H9 (cell line): ENCODE data around the gene HMCN1. TPM values are rescaled to one million over a fixed set of nuclear protein-coding genes. Genes with fewer than 3 reads are reported as not detected.

Experiments used
- DNase-seq: peaks from one replicate; pipeline ENCODE4 v3.0.0-alpha.2; 2017
- H2AFZ ChIP-seq: one replicate; pipeline ENCODE4 v1.6.1; 2013; ENCODE audit warnings: mild to moderate bottlenecking, low read length, control low read depth, moderate library complexity
- H2AK5ac ChIP-seq: 2 replicates; pipeline ENCODE4 v1.6.1; 2013; ENCODE audit warnings: low read length, control low read depth, mixed read lengths; ENCODE audit not compliant: insufficient read length
- H2BK120ac ChIP-seq: one replicate; pipeline ENCODE4 v1.6.1; 2013; ENCODE audit warnings: low read depth, mild to moderate bottlenecking, low read length, control low read depth, inconsistent platforms; ENCODE audit not compliant: poor library complexity, severe bottlenecking
- H2BK12ac ChIP-seq: 2 replicates; pipeline ENCODE4 v1.6.1; 2013; ENCODE audit warnings: low read length, control low read depth, mixed read lengths, low read depth; ENCODE audit not compliant: insufficient read length
- H2BK15ac ChIP-seq: 2 replicates; pipeline ENCODE4 v1.6.1; 2013; ENCODE audit warnings: low read depth, low read length, control low read depth
- H2BK20ac ChIP-seq: one replicate; pipeline ENCODE4 v1.6.1; 2013; ENCODE audit warnings: low read depth, mild to moderate bottlenecking, low read length, control low read depth, inconsistent platforms; ENCODE audit not compliant: poor library complexity, severe bottlenecking
- H2BK5ac ChIP-seq: 2 replicates; pipeline ENCODE4 v1.6.1; 2013; ENCODE audit warnings: low read length, control low read depth, mixed read lengths; ENCODE audit not compliant: insufficient read length
- H3K14ac ChIP-seq: 2 replicates; pipeline ENCODE4 v1.6.1; 2013; ENCODE audit warnings: low read length, control low read depth; ENCODE audit not compliant: insufficient read depth
- H3K18ac ChIP-seq: 2 replicates; pipeline ENCODE4 v1.6.1; 2013; ENCODE audit warnings: low read depth, mild to moderate bottlenecking, mixed read lengths, low read length, control low read depth; ENCODE audit not compliant: insufficient read length
- H3K23ac ChIP-seq: 2 replicates; pipeline ENCODE4 v1.6.1; 2013; ENCODE audit warnings: low read length, control low read depth, mixed read lengths, low read depth; ENCODE audit not compliant: insufficient read length
- H3K23me2 ChIP-seq: 2 replicates; pipeline ENCODE4 v1.6.1; 2013; ENCODE audit warnings: low read depth, mild to moderate bottlenecking, mixed read lengths, low read length, control low read depth; ENCODE audit not compliant: insufficient read length, poor library complexity, severe bottlenecking
- H3K27ac ChIP-seq: 2 replicates; pipeline ENCODE4 v1.5.1; 2013; ENCODE audit warnings: low read length, control low read depth, mixed read lengths, low read depth; ENCODE audit not compliant: insufficient read length
- H3K27me3 ChIP-seq: 2 replicates; pipeline ENCODE4 v1.6.1; 2013; ENCODE audit warnings: low read length, control low read depth, inconsistent platforms; ENCODE audit not compliant: insufficient read depth
- H3K4ac ChIP-seq: 2 replicates; pipeline ENCODE4 v1.6.1; 2013; ENCODE audit warnings: low read depth, mild to moderate bottlenecking, control low read depth, inconsistent platforms, low read length, moderate library complexity
- H3K4me1 ChIP-seq: 2 replicates; pipeline ENCODE4 v1.6.1; 2013; ENCODE audit warnings: low read length, control low read depth, inconsistent platforms; ENCODE audit not compliant: insufficient read depth
- H3K4me2 ChIP-seq: 2 replicates; pipeline ENCODE4 v1.6.1; 2013; ENCODE audit warnings: low read length, control low read depth, mixed read lengths; ENCODE audit not compliant: insufficient read length, insufficient read depth
- H3K56ac ChIP-seq: 2 replicates; pipeline ENCODE4 v1.6.1; 2013; ENCODE audit warnings: low read depth, mild to moderate bottlenecking, mixed read lengths, low read length, control low read depth; ENCODE audit not compliant: insufficient read length
- H3K79me1 ChIP-seq: 2 replicates; pipeline ENCODE4 v1.6.1; 2013; ENCODE audit warnings: low read depth, mild to moderate bottlenecking, moderate library complexity, low read length, control low read depth, inconsistent platforms; ENCODE audit not compliant: insufficient read depth, poor library complexity, severe bottlenecking
- H3K79me2 ChIP-seq: 2 replicates; pipeline ENCODE4 v1.6.1; 2013; ENCODE audit warnings: low read length, control low read depth, inconsistent platforms; ENCODE audit not compliant: insufficient read depth
- H3K9ac ChIP-seq: 2 replicates; pipeline ENCODE4 v1.6.1; 2013; ENCODE audit warnings: low read length, control low read depth, mixed read lengths; ENCODE audit not compliant: insufficient read length; ENCODE audit errors: extremely low read depth
- H3K9me3 ChIP-seq: one replicate; pipeline ENCODE4 v1.6.1; 2013; ENCODE audit warnings: low read depth, low read length, inconsistent platforms; ENCODE audit not compliant: control insufficient read depth
- H3T11ph ChIP-seq: one replicate; pipeline ENCODE4 v1.6.1; 2013; ENCODE audit warnings: mild to moderate bottlenecking, low read length, control low read depth, inconsistent platforms
- H4K20me1 ChIP-seq: one replicate; pipeline ENCODE4 v1.6.1; 2013; ENCODE audit not compliant: control insufficient read depth, insufficient read length, insufficient read depth
- H4K5ac ChIP-seq: 2 replicates; pipeline ENCODE4 v1.6.1; 2013; ENCODE audit warnings: low read depth, mild to moderate bottlenecking, mixed read lengths, low read length, control low read depth; ENCODE audit not compliant: insufficient read length
- H4K8ac ChIP-seq: replicated peaks from 2 replicates; pipeline ENCODE4 v1.6.1; 2013; ENCODE audit warnings: low read length, control low read depth, mixed read lengths, low read depth; ENCODE audit not compliant: insufficient read length
- H4K91ac ChIP-seq: 2 replicates; pipeline ENCODE4 v1.6.1; 2013; ENCODE audit warnings: low read depth, mild to moderate bottlenecking, moderate library complexity, mixed read lengths, low read length, control low read depth; ENCODE audit not compliant: insufficient read length
- H3K27ac Mint-ChIP-seq, 3 experiments: 2 replicates in 2 of 3; 3 replicates in 1 of 3; pipeline ENCODE4 v1.8.0; 2020 to 2021; ENCODE audit warnings: mixed read lengths in 3 of 3, mild to moderate bottlenecking in 1 of 3, moderate library complexity in 1 of 3
- H3K27me3 Mint-ChIP-seq: 2 replicates; pipeline ENCODE4 v1.8.0; 2021; ENCODE audit warnings: low read depth, mild to moderate bottlenecking, moderate library complexity, mixed read lengths
- H3K36me3 Mint-ChIP-seq, 3 experiments: 2 replicates in 2 of 3; 3 replicates in 1 of 3; pipeline ENCODE4 v1.8.0; 2020 to 2021; ENCODE audit warnings: low read depth in 3 of 3, mixed read lengths in 3 of 3; ENCODE audit not compliant: insufficient read depth in 1 of 3
- H3K4me1 Mint-ChIP-seq, 2 experiments: 2 replicates each; pipeline ENCODE4 v1.8.0; 2020; ENCODE audit warnings: mixed read lengths in 2 of 2
- H3K4me3 Mint-ChIP-seq, 2 experiments: 2 replicates in 1 of 2; 3 replicates in 1 of 2; pipeline ENCODE4 v1.8.0; 2020 to 2021; ENCODE audit warnings: mild to moderate bottlenecking in 2 of 2, mixed read lengths in 2 of 2, moderate library complexity in 1 of 2
- H3K9me3 Mint-ChIP-seq, 2 experiments: 2 replicates in 1 of 2; 3 replicates in 1 of 2; pipeline ENCODE4 v1.8.0; 2020; ENCODE audit warnings: mild to moderate bottlenecking in 2 of 2, mixed read lengths in 2 of 2, moderate library complexity in 1 of 2
- WGBS: extraction: QIAGEN DNeasy Blood & Tissue Kit; methylation state at CpG from one replicate; pipeline ENCODE4 v1.1.7; 2013; ENCODE audit warnings: missing lambda C conversion rate, low lambda C conversion rate, mixed read lengths; ENCODE audit not compliant: insufficient read length; ENCODE audit errors: extremely low coverage; 5-methylcytosine and 5-hydroxymethylcytosine counted together
- total RNA-seq: library from RNA; stranded (reverse); gene quantifications from 2 replicates; pipeline ENCODE4 v1.2.1, GENCODE V29; 2021
- TF ChIP-seq, protein P1 (sequence below): fragments of 200-600 bp; sonication (generic); conservative IDR thresholded peaks from 3 replicates; pipeline ENCODE4 v1.8.0; 2021; ENCODE audit warnings: antibody characterized with exemption, mild to moderate bottlenecking

The HMCN1 gene
- total RNA-seq, 1 experiment from 2014 or later: 3.3 TPM

DNA sequence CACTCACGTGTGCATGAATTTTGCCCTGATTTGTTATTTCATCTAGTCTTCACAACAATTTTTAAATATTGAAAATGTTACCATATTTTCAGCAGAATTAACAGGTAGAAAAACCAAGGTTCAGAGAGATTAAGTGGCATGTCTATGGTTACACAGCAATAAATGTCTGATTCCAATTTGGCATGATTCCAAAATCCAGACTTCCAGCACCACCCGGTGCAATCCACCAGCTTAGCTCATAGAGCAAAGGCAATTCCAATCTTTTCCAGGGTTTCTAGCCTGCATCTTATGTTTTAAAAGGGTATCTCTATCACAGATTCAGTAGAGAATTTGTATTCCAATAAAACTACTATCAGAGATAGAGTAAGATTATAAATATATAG, 479.0 kb downstream of the HMCN1 start:
- no peak overlapping the region for H2AFZ ChIP-seq
- no peak overlapping the region for H4K91ac ChIP-seq
- H3K4ac ChIP-seq: no peak overlapping the region
- H3K56ac ChIP-seq: no peak overlapping the region
- H3K4me2 ChIP-seq: no peak overlapping the region
- H3K23me2 ChIP-seq: no peaks in the 10 kb centered on the region
- H3K23ac ChIP-seq: no peak overlapping the region
- Mint-ChIP-seq H3K36me3 (no peaks in the 10 kb centered on the region), H3K4me1 (peaks cover 4 to 5% of the 10 kb centered on the region in 2 experiments; a peak in 2 of 4 replicates), H3K27ac (peak overlapping the region in 1 of 3 experiments; percentile 60; a peak in 1 of 7 replicates), H3K4me3 (no peak overlapping the region), H3K27me3 (no peaks in the 10 kb centered on the region), H3K9me3 (no peaks in the 10 kb centered on the region)
- no peak for DNase-seq
- no peak overlapping the region for H3K14ac ChIP-seq
- no peak overlapping the region for H2AK5ac ChIP-seq
- no CpG with 5 or more reads among the region's 2 CpGs for WGBS
- H3K79me2 ChIP-seq: no peaks in the 10 kb centered on the region
- no peaks in the 10 kb centered on the region for H3K4me1 ChIP-seq
- no peak overlapping the region for H3K18ac ChIP-seq
- H4K8ac ChIP-seq: no peak overlapping the region
- no peak overlapping the region for H2BK5ac ChIP-seq
- H3K9ac ChIP-seq: no peak overlapping the region
- H3T11ph ChIP-seq: no peak overlapping the region
- TF ChIP-seq, protein P1, sequence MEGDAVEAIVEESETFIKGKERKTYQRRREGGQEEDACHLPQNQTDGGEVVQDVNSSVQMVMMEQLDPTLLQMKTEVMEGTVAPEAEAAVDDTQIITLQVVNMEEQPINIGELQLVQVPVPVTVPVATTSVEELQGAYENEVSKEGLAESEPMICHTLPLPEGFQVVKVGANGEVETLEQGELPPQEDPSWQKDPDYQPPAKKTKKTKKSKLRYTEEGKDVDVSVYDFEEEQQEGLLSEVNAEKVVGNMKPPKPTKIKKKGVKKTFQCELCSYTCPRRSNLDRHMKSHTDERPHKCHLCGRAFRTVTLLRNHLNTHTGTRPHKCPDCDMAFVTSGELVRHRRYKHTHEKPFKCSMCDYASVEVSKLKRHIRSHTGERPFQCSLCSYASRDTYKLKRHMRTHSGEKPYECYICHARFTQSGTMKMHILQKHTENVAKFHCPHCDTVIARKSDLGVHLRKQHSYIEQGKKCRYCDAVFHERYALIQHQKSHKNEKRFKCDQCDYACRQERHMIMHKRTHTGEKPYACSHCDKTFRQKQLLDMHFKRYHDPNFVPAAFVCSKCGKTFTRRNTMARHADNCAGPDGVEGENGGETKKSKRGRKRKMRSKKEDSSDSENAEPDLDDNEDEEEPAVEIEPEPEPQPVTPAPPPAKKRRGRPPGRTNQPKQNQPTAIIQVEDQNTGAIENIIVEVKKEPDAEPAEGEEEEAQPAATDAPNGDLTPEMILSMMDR: no peak
- no peaks in the 10 kb centered on the region for H3K9me3 ChIP-seq
- no peak overlapping the region for H3K27ac ChIP-seq
- H3K79me1 ChIP-seq: no peaks in the 10 kb centered on the region
- no peak overlapping the region for H2BK120ac ChIP-seq
- H4K20me1 ChIP-seq: no peaks in the 10 kb centered on the region
- no peak overlapping the region for H2BK15ac ChIP-seq
- no peak overlapping the region for H4K5ac ChIP-seq
- no peak overlapping the region for H2BK12ac ChIP-seq
- H3K27me3 ChIP-seq: no peaks in the 10 kb centered on the region
- no peak overlapping the region for H2BK20ac ChIP-seq
